Body of pancreas (tissue), 4 donors: ENCODE results near the gene FKBP10. TPM values are rescaled to one million over a fixed set of nuclear protein-coding genes. Genes with fewer than 3 reads are reported as not detected.
"Not testable (repeated sequence)": the region's sequence is repeated elsewhere in the genome, so short reads cannot be mapped to it uniquely, and the experiment has no call there.

ENCODE experiments used
- ATAC-seq: fragments of 150-250 bp; one replicate; pipeline ENCODE4 v1.9.1; 2016
- DNase-seq, 4 donors: peaks; one replicate each; pipeline ENCODE4 v3.0.0-alpha.2; 2019
- H3K27ac ChIP-seq, 4 donors: fragments of 200-600 bp; sonication (generic); 1 replicate in 3 of 4; 2 replicates in 1 of 4; pipeline versions ENCODE4 v1.5.1 to v1.6.1; 2016 to 2019; ENCODE audit warnings: mild to moderate bottlenecking in 1 of 4, mixed read lengths in 1 of 4, moderate library complexity in 1 of 4
- H3K27me3 ChIP-seq, 2 donors: fragments of 200-600 bp; sonication (generic); one replicate each; pipeline ENCODE4 v1.6.0; 2016; ENCODE audit warnings: mild to moderate bottlenecking in 1 of 2
- H3K36me3 ChIP-seq, 2 donors: fragments of 200-600 bp; sonication (generic); replicated peaks in 1 of 2; 2 replicates each; pipeline ENCODE4 v1.5.1; 2016; ENCODE audit warnings: low read depth in 2 of 2; ENCODE audit not compliant: insufficient read depth in 1 of 2
- H3K4me1 ChIP-seq: fragments of 200-600 bp; sonication (generic); one replicate; pipeline ENCODE4 v1.6.0; 2016
- H3K4me3 ChIP-seq, 2 donors: fragments of 200-600 bp; sonication (generic); 1 replicate in 1 of 2; 2 replicates in 1 of 2; pipeline ENCODE4 v1.5.1; 2016 to 2019
- H3K9me3 ChIP-seq, 3 donors: fragments of 200-600 bp; sonication (generic); 1 replicate in 2 of 3; 2 replicates in 1 of 3; pipeline ENCODE4 v1.5.1; 2016
- CTCF ChIP-seq, 7 experiments: fragments of 450-650 bp in 4 of 7; fragments of 200-600 bp in 3 of 7; sonication (generic) in 3 of 7; IDR thresholded peaks; one replicate each; pipeline ENCODE4 v1.5.1; 2016 to 2019; ENCODE audit warnings: antibody characterized with exemption in 7 of 7
- POLR2A ChIP-seq, 3 donors: fragments of 450-650 bp; IDR thresholded peaks; one replicate each; pipeline ENCODE4 v1.6.1; 2016; ENCODE audit warnings: antibody characterized with exemption in 3 of 3, mild to moderate bottlenecking in 2 of 3
- WGBS, 2 donors: methylation state at CpG; one replicate each; pipeline ENCODE4 v1.1.5; 2017; 5-methylcytosine and 5-hydroxymethylcytosine counted together
- intact Hi-C: fragments of 100-400 bp; cut with DNase I; formaldehyde crosslinking; loops from one replicate; pipeline ENCODE4 v1.15.1; 2023
- total RNA-seq, 2 donors: library from RNA; depleted of rRNA; stranded (reverse); fragments of >200 nt; gene quantifications; one replicate each; pipeline ENCODE4 v1.1.0, GENCODE V29; 2016

FKBP10 gene
- total RNA-seq, 2 donors from 2014 or later = 22.3 to 33.6 TPM

- H3K4me1 ChIP-seq = no peaks in the 10 kb centered on the region
These were observed 9.7 kb downstream of the FKBP10 start for GRCh38 chr17:41822216-41823140.

GRCh38 chr17:41823141-41823524 lies 10.3 kb downstream of the FKBP10 start:
- no peak for TF ChIP-seq CTCF (IDR thresholded peaks at IDR 0.05)
- TF ChIP-seq POLR2A (IDR thresholded peaks at IDR 0.05) = no peak
- WGBS, 2 donors = 83 to 94% methylated on average over 1 of the region's 1 CpG
- H3K4me3 ChIP-seq = no peak overlapping the region
- H3K27me3 ChIP-seq = no peaks in the 10 kb centered on the region
- H3K27ac ChIP-seq = no peak overlapping the region
- no peaks in the 10 kb centered on the region for H3K4me1 ChIP-seq
- no peaks in the 10 kb centered on the region for H3K36me3 ChIP-seq
- ATAC-seq = no peak
- intact Hi-C loops = no loop called here
- no peak for DNase-seq
- H3K9me3 ChIP-seq = no peaks in the 10 kb centered on the region

More at GRCh38 chr17:41822216-41823140, 9.7 kb downstream of the FKBP10 start:
- no peak for DNase-seq
- intact Hi-C loops = no loop called here
- no peak for TF ChIP-seq POLR2A (IDR thresholded peaks at IDR 0.05)
- Histone ChIP-seq H3K9me3 (no peaks in the 10 kb centered on the region), H3K27me3 (no peaks in the 10 kb centered on the region), H3K4me3 (no peak overlapping the region), H3K27ac (no peak overlapping the region), H3K36me3 (no peaks in the 10 kb centered on the region)
- ATAC-seq = no peak
- 63 to 72% methylated on average over 10 to 12 of the region's 12 CpGs for WGBS, 2 donors

DNA sequence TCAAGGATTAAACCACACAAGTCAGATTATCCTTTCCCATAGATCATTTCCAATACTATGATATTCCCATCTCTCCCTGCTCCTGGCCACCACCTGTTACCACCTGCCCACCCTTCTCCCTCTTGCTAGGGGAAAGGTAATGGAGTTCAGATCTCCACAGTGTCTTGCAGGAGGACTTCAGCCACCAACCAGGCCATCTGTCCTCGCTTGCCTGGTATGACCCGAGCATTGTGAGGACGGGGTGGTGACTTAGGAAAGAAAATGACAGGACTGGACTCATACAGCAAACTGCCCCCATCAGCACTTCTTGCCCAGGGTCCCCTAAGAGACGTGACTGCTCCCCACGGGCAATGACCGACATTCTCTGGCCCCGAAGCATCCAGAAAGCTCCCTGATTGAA lies 10.8 kb downstream of the FKBP10 start:
- ATAC-seq = no peak
- H3K27ac ChIP-seq = no peak overlapping the region

GRCh38 chr17:41824086-41824485 lies 11.3 kb downstream of the FKBP10 start:
- no peaks in the 10 kb centered on the region for H3K9me3 ChIP-seq
- WGBS, 2 donors = 68 to 71% methylated on average over 3 to 7 of the region's 7 CpGs
- no peak for DNase-seq
- H3K4me1 ChIP-seq = no peaks in the 10 kb centered on the region
- no peak overlapping the region for H3K4me3 ChIP-seq
- H3K36me3 ChIP-seq = no peaks in the 10 kb centered on the region
- intact Hi-C loops = no loop called here
- TF ChIP-seq POLR2A (IDR thresholded peaks at IDR 0.05) (no peak), CTCF (IDR thresholded peaks at IDR 0.05) (no peak)
- no peak for ATAC-seq
- H3K27ac ChIP-seq = no peak overlapping the region
- no peaks in the 10 kb centered on the region for H3K27me3 ChIP-seq

More for the DNA sequence above, 10.8 kb downstream of the FKBP10 start:
- Histone ChIP-seq H3K27me3 (no peaks in the 10 kb centered on the region), H3K4me1 (no peaks in the 10 kb centered on the region), H3K4me3 (no peak overlapping the region), H3K36me3 (no peaks in the 10 kb centered on the region), H3K9me3 (no peaks in the 10 kb centered on the region)
- intact Hi-C loops = no loop called here
- WGBS, 2 donors = 87 to 94% methylated on average over 7 of the region's 7 CpGs
- TF ChIP-seq CTCF (IDR thresholded peaks at IDR 0.05) (no peak), POLR2A (IDR thresholded peaks at IDR 0.05) (no peak)
- DNase-seq = no peak

DNA sequence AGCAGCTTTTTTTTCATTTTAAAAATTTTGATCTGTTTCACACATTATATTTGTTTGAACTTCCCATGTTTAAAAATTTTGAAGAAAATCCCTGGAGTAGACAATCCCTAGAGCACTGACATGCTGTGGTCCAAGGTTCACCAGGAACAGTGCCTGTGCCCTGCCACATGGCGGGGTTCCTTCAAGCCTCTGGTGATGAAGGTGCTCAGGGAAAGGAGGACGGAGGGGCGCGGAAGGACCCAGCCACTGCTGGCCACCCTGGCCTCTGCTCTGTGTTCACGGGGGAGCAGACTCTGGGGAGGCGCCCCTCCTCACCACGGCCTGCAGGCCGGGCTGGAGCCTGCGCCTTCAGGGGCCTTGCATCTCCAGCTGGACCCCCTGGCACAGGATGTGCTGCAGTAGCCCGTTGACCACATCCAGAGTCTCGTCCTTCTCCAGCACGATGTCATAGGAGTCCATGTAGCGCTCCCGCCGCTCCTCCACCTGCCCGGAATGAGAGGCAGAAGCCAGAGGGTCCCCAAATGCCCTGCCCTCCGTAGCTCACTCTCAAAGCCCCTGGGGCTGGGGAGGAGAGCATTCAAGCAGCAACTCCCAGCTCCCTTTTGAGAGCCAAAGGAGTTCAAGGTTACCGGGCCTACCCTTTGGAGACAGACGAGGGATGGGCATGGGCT lies 12.5 kb downstream of the FKBP10 start:
- Histone ChIP-seq H3K27me3 (no peaks in the 10 kb centered on the region), H3K4me1 (no peaks in the 10 kb centered on the region), H3K9me3 (no peaks in the 10 kb centered on the region), H3K4me3 (no peak overlapping the region), H3K27ac (no peak overlapping the region), H3K36me3 (peaks cover 0 to 3% of the 10 kb centered on the region in 2 donors)
- 84 to 88% methylated on average over 12 to 17 of the region's 19 CpGs for WGBS, 2 donors
- intact Hi-C loops = no loop called here
- TF ChIP-seq CTCF (IDR thresholded peaks at IDR 0.05) = no peak
- no peak for TF ChIP-seq POLR2A (IDR thresholded peaks at IDR 0.05)
- no peak for DNase-seq
- no peak for ATAC-seq

- H3K4me3 ChIP-seq, H3K27ac ChIP-seq, H3K27me3 ChIP-seq, DNase-seq, intact Hi-C loops, H3K4me1 ChIP-seq, H3K36me3 ChIP-seq, H3K9me3 ChIP-seq, ATAC-seq: not testable (repeated sequence)
- WGBS, 2 donors = 86% methylated on average over 10 of the region's 10 CpGs
These were observed 17.2 kb downstream of the FKBP10 start for GRCh38 chr17:41829961-41830360.
